ENCODE measurements around the gene SIL1.

- TF ChIP-seq EZH2 (IDR thresholded peaks at IDR 0.05; ENCODE audit: low read depth): no peak
- TF ChIP-seq CTCF (conservative IDR thresholded peaks at IDR 0.05): no peak
These were observed 16.8 kb downstream of the SIL1 start for GRCh38 chr5:139181322-139181730.
